Adrenal gland (tissue), 5 donors: ENCODE measurements around the gene CXCR5.

ENCODE experiments used
- CTCF ChIP-seq, 6 experiments: fragments of 450-650 bp in 4 of 6; fragments of 200-600 bp in 2 of 6; sonication (generic) in 1 of 6; IDR thresholded peaks; 1 replicate in 5 of 6; 2 replicates in 1 of 6; pipeline versions ENCODE4 v1.5.1 to v1.8.0; 2016 to 2021; ENCODE audit warnings: antibody characterized with exemption in 6 of 6, mild to moderate bottlenecking in 2 of 6, moderate library complexity in 1 of 6
- POLR2A ChIP-seq, 2 donors: fragments of 450-650 bp; IDR thresholded peaks; one replicate each; pipeline ENCODE4 v1.6.1; 2017; ENCODE audit warnings: antibody characterized with exemption in 2 of 2, mild to moderate bottlenecking in 2 of 2, moderate library complexity in 1 of 2
- donor health status: DM: no; HTN: no; CAD: no.

GRCh38 chr11:118851970-118852369 lies 31.7 kb upstream of the CXCR5 start:
- TF ChIP-seq CTCF (IDR thresholded peaks at IDR 0.05), result no peak
- TF ChIP-seq POLR2A (IDR thresholded peaks at IDR 0.05), result no peak
